ENCODE data around the gene DTD1.
A peak's percentile ranks its signal among the peaks of the same experiment; 100 is the strongest.
"Not testable (repeated sequence)": the region's sequence is repeated elsewhere in the genome, so short reads cannot be mapped to it uniquely, and the experiment has no call there.

Gene DTD1

DNA sequence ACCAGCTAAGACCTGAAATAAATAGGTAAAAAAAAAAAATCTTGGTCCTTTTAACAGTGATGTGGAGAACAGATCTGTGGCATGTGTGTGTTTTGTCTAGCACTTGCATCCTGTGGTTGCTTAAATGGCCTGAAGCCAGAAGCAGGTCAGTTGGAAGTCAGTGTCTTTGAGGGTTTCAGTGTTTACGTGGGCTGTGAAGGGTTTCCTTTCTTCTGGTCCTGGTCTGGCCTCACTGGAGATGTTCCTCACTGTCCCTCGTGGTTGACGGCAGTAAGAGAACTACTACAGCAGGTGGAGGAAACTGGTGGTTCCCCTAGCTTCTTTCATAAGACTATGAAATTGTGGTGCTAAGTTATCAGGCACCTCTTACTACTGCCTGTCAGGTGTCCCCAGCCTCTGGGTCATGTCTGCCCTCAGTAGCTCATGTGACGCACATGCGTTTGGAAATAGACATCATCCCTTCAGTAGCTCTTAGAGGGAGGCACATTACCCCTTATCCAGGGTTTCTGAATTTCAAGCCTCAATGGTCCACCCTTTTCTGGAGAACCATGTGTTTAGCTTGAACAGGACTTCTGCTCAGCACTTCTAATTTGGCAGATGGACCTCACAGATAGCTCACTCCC is 166.3 kb downstream of the DTD1 start:
- TF ChIP-seq, protein P1, sequence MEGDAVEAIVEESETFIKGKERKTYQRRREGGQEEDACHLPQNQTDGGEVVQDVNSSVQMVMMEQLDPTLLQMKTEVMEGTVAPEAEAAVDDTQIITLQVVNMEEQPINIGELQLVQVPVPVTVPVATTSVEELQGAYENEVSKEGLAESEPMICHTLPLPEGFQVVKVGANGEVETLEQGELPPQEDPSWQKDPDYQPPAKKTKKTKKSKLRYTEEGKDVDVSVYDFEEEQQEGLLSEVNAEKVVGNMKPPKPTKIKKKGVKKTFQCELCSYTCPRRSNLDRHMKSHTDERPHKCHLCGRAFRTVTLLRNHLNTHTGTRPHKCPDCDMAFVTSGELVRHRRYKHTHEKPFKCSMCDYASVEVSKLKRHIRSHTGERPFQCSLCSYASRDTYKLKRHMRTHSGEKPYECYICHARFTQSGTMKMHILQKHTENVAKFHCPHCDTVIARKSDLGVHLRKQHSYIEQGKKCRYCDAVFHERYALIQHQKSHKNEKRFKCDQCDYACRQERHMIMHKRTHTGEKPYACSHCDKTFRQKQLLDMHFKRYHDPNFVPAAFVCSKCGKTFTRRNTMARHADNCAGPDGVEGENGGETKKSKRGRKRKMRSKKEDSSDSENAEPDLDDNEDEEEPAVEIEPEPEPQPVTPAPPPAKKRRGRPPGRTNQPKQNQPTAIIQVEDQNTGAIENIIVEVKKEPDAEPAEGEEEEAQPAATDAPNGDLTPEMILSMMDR (IDR thresholded peaks at IDR 0.05; ENCODE audit: insufficient read depth, low read depth, low read length, missing control alignments), result no peak
- no peak for DNase-seq (ENCODE audit: low read depth)
- no peak overlapping the region for H3K4me3 ChIP-seq (ENCODE audit: low read length)

DNA sequence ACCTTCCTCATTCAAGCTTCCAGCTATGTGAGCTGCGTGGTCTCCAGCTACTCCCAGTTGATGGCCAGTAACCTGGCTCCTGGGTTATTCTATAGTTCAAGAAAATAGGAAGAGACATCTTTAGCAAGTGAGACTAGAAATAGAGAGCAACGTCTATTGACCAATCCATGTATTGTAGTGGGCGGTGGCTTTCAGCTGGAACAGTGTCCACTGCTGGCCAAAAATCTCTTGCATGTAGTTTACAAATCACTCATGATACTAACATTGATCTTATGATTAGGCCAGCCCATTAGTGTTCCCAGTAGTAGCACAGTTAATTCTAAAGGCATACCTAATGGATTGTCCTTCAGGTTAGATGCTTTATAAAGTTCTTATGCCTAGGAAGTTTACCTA is 166.8 kb downstream of the DTD1 start:
- TF ChIP-seq, protein P1 (IDR thresholded peaks at IDR 0.05; ENCODE audit: insufficient read depth, low read depth, low read length, missing control alignments), result no peak
- no peak for DNase-seq (ENCODE audit: low read depth)

DNA sequence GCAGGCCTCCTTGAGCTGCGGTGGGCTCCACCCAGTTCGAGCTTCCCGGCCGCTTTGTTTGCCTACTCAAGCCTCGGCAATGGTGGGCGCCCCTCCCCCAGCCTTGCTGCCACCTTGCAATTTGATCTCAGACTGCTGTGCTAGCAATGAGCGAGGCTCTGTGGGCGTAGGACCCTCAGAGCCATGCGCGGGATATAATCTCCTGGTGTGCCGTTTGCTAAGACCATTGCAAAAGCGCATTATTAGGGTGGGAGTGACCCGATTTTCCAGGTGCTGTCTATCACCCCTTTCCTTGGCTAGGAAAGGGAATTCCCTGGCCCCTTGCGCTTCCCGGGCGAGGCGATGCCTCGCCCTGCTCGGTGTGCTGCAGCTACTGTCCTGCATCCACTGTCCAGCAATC is 173.0 kb downstream of the DTD1 start:
- H3K4me3 ChIP-seq (ENCODE audit: low read length); DNase-seq (ENCODE audit: low read depth): not testable (repeated sequence)

More for the DNA sequence above, 166.8 kb downstream of the DTD1 start:
- H3K4me3 ChIP-seq (ENCODE audit: low read length), result no peak overlapping the region

DNA sequence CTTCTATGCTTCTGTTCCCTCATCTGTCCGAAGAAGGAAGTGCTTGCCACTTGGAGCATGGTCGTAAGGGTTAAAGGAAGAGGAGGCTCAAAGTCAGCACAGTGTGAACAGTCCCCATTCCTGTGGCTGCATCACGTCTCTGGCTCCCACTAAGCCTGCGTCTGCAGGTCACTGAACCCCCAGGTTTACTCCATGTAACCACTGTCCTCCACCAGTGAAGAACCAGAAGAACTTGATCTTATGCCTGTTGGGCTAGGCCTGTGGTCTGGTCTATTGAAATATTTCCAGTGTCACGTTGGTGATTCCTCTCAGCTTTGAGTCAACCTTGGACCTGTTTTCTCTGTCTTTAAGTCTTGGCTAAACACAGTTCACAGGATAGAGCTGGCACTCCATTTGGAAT is 179.8 kb downstream of the DTD1 start:
- H3K4me3 ChIP-seq (ENCODE audit: low read length), result no peak overlapping the region
- TF ChIP-seq, protein P1 (IDR thresholded peaks at IDR 0.05; ENCODE audit: insufficient read depth, low read depth, low read length, missing control alignments), result no peak
- peak; percentile 7 for DNase-seq (ENCODE audit: low read depth)

DNA sequence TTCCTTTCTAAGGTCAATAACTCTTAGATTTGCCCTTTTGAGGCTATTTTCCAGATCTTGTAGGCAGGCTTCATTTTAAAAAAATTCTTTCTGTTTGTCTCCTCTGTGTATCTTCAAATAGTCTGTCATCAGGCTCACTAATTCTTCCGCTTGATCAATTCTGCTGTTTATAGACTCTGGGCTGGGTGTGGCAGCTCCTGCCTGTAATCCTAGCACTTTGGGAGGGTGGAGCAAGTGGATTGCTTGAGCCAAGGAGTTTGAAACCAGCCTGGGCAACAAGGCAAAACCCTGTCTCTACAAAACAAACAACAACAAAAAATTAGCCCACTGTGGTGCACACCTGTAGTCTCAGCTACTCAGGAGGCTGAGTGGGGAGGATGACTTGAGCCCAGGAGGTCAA is 185.7 kb downstream of the DTD1 start:
- H3K4me3 ChIP-seq (ENCODE audit: low read length), result no peak overlapping the region
- TF ChIP-seq, protein P1 (IDR thresholded peaks at IDR 0.05; ENCODE audit: insufficient read depth, low read depth, low read length, missing control alignments), result no peak

DNA sequence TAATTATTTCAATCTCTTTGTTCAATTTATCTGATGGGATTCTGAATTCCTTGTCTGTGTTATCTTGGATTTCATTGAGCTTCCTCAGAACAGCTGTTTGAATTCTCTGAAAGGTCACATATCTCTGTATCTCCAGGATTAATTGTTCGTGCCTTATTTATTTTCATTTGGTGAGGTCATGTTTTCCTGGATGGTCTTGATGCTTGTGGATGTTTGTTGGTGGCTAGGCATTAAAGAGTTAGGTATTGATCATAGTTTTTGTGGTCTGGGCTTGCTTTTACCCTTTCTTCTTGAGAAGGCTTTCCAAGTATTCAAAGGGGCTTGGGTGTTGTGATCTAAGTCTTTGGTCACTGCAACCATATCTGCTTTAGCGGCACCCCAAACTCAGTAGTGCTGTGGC is 186.4 kb downstream of the DTD1 start:
- no peak overlapping the region for H3K4me3 ChIP-seq (ENCODE audit: low read length)
- TF ChIP-seq, protein P1 (IDR thresholded peaks at IDR 0.05; ENCODE audit: insufficient read depth, low read depth, low read length, missing control alignments), result no peak
- no peak for DNase-seq (ENCODE audit: low read depth)

More for the DNA sequence above, 185.7 kb downstream of the DTD1 start:
- peak; percentile 12 for DNase-seq (ENCODE audit: low read depth)

DNA sequence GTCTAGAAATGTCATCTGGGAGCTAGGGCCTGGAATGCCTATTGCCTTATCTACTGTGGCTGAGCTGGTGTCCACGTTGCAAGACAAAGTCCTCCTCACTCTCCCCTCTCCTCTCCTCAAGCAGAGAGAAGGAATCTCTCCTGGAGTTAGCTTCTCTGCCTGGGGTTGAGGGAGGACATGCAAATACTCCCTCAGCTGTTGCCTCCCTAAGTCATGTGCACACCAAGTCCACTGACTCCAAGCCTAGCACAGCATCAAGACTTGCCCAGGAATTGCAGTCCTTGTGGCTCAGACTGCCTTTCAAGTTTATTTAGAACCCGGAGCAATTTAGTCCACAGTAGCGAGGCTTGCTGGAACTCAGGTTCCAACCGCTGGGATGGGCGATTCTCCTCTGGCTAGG is 187.8 kb downstream of the DTD1 start:
- H3K4me3 ChIP-seq (ENCODE audit: low read length), result no peak overlapping the region
- TF ChIP-seq, protein P1 (IDR thresholded peaks at IDR 0.05; ENCODE audit: insufficient read depth, low read depth, low read length, missing control alignments), result no peak
- DNase-seq (ENCODE audit: low read depth), result no peak
